ENCODE measurements around the gene IL27RA. TPM values are rescaled to one million over a fixed set of nuclear protein-coding genes. Genes with fewer than 3 reads are reported as not detected.

Gene IL27RA
- total and polyA plus RNA-seq, 7 experiments from 2014 or later = 32.1 to 120 (median 83.2) TPM

DNA sequence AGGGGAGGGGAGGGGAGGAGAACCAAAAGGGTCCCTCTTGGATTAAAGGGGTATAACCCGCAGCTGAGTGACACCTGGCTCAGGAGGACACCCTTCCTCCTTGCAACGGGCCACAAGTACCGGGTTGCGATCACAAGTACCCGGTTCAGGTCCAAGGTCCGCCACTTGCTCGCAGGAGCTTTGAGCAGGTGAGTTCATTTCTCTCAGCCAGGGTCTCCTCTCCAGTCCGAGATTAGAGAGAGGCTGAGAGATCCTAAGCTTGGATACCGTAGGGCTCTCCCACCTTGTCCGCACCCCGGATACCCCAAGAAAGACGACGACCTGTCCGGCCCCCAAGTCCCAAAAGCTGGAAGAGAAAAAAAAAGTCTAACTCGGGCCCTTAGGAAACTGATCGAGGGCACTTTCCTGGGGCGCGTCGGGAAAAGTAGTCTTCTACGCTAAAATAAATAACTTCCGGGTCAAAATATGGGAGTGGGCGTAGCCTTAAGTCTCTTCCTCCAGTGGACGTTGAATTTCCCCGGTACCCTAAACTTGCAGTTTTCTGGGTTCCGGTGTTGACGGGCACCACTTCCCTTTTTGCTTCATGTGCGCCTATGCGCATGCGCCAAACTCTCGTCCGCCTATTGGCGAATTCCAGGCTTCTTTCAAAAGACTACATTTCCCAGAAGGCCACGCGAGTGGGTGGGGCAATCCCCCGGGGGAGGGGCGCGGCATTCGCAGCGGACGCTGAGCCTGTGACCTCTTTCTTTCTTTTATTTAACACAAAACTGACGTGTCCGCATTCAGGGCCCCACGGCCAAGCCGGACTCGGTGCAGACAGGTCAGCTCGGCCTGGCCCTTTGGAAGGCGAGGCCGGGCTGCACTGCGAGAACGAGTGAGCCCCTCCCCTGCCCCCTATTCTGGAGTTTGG lies 49.6 kb downstream of the IL27RA start:
- H3K4me1 Mint-ChIP-seq = peaks cover 0 to 27% (median 17%) of the 10 kb centered on the region in 7 donors
- Histone ChIP-seq H3K4me1 (ENCODE audit: control insufficient read depth in 2 of 2, insufficient read depth in 2 of 2, low read length in 2 of 2) (peaks cover 5 to 15% of the 10 kb centered on the region in 2 donors), H3K9me3 (ENCODE audit: control insufficient read depth in 2 of 3, low read length in 3 of 3) (no peaks in the 10 kb centered on the region), H3K27ac (ENCODE audit: low read depth, low read length) (peak overlapping the region; percentile 80), H3K4me3 (ENCODE audit: low read length) (peak overlapping the region; percentile 86), H3K27me3 (ENCODE audit: control insufficient read depth in 2 of 2, insufficient read depth in 2 of 2, low read length in 2 of 2) (no peaks in the 10 kb centered on the region), H3K36me3 (ENCODE audit: control insufficient read depth in 2 of 3, insufficient read depth in 3 of 3, low read length in 3 of 3) (no peaks in the 10 kb centered on the region)
- POLR2A ChIA-PET = interaction anchor here (0.5 to 3.3 kb wide), 14 partner anchors 9 to 415 kb away, joined by 3 to 24 read pairs (median 4); partner anchors contain the start of genes ASF1B, GIPC1, IL27RA and RFX1
- no peaks in the 10 kb centered on the region for H3K27me3 Mint-ChIP-seq
- peaks cover 0 to 1% (median 0%) of the 10 kb centered on the region in 11 donors for H3K9me3 Mint-ChIP-seq
- no peaks in the 10 kb centered on the region for H3K36me3 Mint-ChIP-seq
- CTCF ChIA-PET = interaction anchor here (0.6 to 2.0 kb wide), 6 partner anchors 8 to 202 kb away, joined by 3 to 6 read pairs (median 5); partner anchors contain the start of gene ASF1B
- peak overlapping the region; percentile 86 to 98 (median 95) for H3K27ac Mint-ChIP-seq
- intact Hi-C loops (cut with micrococcal nuclease) = loop anchor here (1.0 to 10.0 kb wide), 17 partner anchors 8 to 964 kb away; partner anchors contain the start of genes C19orf53 (in 2 of the 2), NACC1 (in 2 of the 2), PRKACA (in 2 of the 2) and RFX1 (in 2 of the 2)
- DNase-seq (peak; percentile 96 to 100 (median 99)), ATAC-seq (peak; percentile 97)
- H3K4me3 Mint-ChIP-seq = peak overlapping the region; percentile 80 to 98 (median 94)

DNA sequence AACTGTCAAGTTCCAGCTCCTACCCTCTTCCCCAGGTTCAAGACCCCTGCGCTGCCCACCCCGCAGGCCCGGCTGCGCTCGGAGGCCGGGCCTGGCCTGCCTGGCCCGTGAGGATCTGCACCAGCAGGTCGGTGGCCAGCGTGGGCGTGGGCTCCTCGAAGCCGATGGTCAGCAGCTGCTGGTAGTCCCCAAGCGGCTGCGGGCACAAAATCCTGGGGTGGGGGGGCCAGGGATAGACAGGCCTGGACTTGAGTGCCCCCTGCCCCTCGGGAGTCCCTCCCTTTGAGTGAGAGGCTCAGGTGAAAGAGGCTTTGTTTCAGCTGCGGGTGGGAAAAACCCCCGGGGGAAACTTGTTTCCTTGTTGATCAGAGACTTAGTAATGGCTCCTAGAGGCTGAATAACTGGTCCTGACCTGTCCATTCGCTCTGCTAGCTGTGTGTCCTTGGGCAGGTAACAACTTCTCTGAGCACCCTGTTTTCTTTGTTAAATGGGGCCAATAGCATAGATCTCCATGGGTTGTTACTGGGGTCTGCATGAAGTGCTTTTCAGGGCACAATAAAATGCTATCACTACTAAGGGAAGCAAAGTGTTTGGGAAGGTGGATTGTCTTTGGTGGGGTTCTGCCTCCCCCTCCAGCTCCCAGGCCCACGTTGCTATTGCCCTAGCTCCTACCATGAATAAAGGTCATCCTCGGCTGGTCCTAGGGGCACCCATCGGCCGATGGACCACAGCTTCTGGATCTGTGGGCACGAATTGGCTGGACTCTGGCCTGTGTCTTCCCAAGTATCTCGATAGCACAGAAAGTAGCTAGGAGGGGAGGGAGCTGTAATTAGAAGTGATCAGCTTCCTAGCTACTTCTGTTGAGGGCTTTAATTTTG lies 50.5 kb downstream of the IL27RA start:
- ATAC-seq = no peak
- intact Hi-C loops (cut with micrococcal nuclease) = loop anchor here (1.0 to 10.0 kb wide), 17 partner anchors 8 to 965 kb away; partner anchors contain the start of genes C19orf53 (in 2 of the 2), NACC1 (in 2 of the 2), PRKACA (in 2 of the 2) and RFX1 (in 2 of the 2)
- H3K27ac Mint-ChIP-seq = peak overlapping the region; percentile 86 to 98 (median 95)
- Histone ChIP-seq H3K4me3 (ENCODE audit: low read length) (peak overlapping the region; percentile 86), H3K27me3 (ENCODE audit: control insufficient read depth in 2 of 2, insufficient read depth in 2 of 2, low read length in 2 of 2) (no peaks in the 10 kb centered on the region), H3K9me3 (ENCODE audit: control insufficient read depth in 2 of 3, low read length in 3 of 3) (no peaks in the 10 kb centered on the region), H3K36me3 (ENCODE audit: control insufficient read depth in 2 of 3, insufficient read depth in 3 of 3, low read length in 3 of 3) (no peaks in the 10 kb centered on the region), H3K4me1 (ENCODE audit: control insufficient read depth in 2 of 2, insufficient read depth in 2 of 2, low read length in 2 of 2) (peaks cover 5 to 15% of the 10 kb centered on the region in 2 donors), H3K27ac (ENCODE audit: low read depth, low read length) (peak overlapping the region; percentile 75)
- H3K36me3 Mint-ChIP-seq = no peaks in the 10 kb centered on the region
- peaks cover 0 to 27% (median 17%) of the 10 kb centered on the region in 7 donors for H3K4me1 Mint-ChIP-seq
- ChIA-PET CTCF (interaction anchor here (0.7 to 2.0 kb wide), 8 partner anchors 8 to 203 kb away, joined by 3 to 6 read pairs (median 4); partner anchors contain the start of gene ASF1B), POLR2A (interaction anchor here (0.5 to 3.3 kb wide), 11 partner anchors 8 to 76 kb away, joined by 3 to 24 read pairs (median 4); partner anchors contain the start of genes ASF1B, IL27RA, RFX1 and SAMD1)
- H3K27me3 Mint-ChIP-seq = no peaks in the 10 kb centered on the region
- peak overlapping the region; percentile 80 to 98 (median 94) for H3K4me3 Mint-ChIP-seq
- H3K9me3 Mint-ChIP-seq = peaks cover 0 to 1% (median 0%) of the 10 kb centered on the region in 11 donors
- peak in 1 of 9 donors; percentile 58 for DNase-seq

DNA sequence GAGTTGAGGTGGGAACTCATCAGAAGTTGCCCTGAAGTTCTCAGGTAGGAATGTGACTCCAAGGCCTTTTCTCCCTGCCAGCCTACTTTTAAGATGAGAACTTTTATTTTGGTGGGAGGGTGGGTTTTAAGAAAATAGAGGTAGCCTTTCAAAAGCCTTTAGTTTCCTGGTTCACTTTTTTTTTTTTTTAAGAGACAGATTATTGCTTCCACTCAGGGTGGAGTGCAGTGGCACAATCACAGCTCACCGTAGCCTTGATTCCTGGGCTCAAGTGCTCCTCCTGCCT lies 51.1 kb downstream of the IL27RA start:
- Mint-ChIP-seq H3K4me1 (peaks cover 0 to 27% (median 17%) of the 10 kb centered on the region in 7 donors), H3K4me3 (peak overlapping the region; percentile 51 to 95 (median 81)), H3K27me3 (no peaks in the 10 kb centered on the region), H3K9me3 (peaks cover 0 to 1% (median 0%) of the 10 kb centered on the region in 11 donors), H3K36me3 (no peaks in the 10 kb centered on the region), H3K27ac (peak overlapping the region in 4 of 9 donors; percentile 59 to 86 (median 68))
- ATAC-seq (no peak), DNase-seq (no peak)
- H3K36me3 ChIP-seq (ENCODE audit: control insufficient read depth in 2 of 3, insufficient read depth in 3 of 3, low read length in 3 of 3) = no peaks in the 10 kb centered on the region
- ChIA-PET POLR2A (interaction anchor here (0.6 to 3.3 kb wide), 4 partner anchors 9 to 53 kb away, joined by 4 to 24 read pairs (median 5); partner anchors contain the start of gene ASF1B), CTCF (interaction anchor here (0.7 to 1.2 kb wide), 3 partner anchors 34 to 57 kb away, joined by 3 to 4 read pairs (median 3); no protein-coding TSS in a partner anchor)
- no peak overlapping the region for H3K27ac ChIP-seq (ENCODE audit: low read depth, low read length)
- H3K4me3 ChIP-seq (ENCODE audit: low read length) = no peak overlapping the region
- intact Hi-C loops (cut with micrococcal nuclease) = loop anchor here (5.0 to 10.0 kb wide), 4 partner anchors 35 to 965 kb away; partner anchors contain the start of genes NACC1 (in 2 of the 2), TRMT1 (in 2 of the 2), ADGRL1 (in 1 of the 2) and C19orf53 (in 1 of the 2)
- peaks cover 5 to 15% of the 10 kb centered on the region in 2 donors for H3K4me1 ChIP-seq (ENCODE audit: control insufficient read depth in 2 of 2, insufficient read depth in 2 of 2, low read length in 2 of 2)
- no peaks in the 10 kb centered on the region for H3K27me3 ChIP-seq (ENCODE audit: control insufficient read depth in 2 of 2, insufficient read depth in 2 of 2, low read length in 2 of 2)
- H3K9me3 ChIP-seq (ENCODE audit: control insufficient read depth in 2 of 3, low read length in 3 of 3) = no peaks in the 10 kb centered on the region

DNA sequence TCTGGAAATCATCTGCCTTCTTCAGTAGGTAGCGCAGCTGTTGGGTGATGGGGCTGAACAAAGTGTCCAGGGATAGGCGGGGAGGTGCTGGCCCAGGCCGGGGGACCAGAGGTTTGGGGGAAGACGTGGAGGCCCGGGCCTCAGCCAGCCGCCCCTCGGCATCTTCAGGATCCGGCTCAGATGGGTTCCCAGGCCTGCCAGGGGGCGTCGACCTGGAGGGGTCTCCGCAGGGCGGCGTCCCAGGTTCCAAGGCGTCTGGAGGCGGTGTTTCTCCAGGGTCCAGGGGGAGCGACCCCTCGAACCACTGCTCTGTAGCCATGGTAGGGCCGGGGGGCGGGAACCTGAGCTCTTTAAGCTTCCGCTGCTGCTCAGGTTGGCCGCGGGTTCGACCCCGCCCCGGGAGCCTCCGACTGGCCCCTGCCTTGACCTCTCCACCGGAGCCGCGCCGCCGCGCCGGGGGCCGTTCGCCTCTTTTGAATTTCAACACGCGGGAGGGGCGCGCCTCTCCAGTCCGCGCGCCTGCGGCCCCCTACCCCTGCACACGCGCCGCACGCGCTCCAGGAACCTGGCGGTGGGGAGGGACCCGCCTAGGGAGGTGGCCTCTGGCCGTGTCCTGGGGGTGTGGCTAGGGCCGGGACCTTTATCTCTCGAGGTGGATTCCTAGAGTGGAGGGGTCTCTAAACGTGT lies 53.9 kb downstream of the IL27RA start, which contains the start of gene C19orf67:
TSS of gene C19orf67 (minus strand) at position 475 of the 687 bp plus-strand sequence. CDS start at position 319, 156 bp downstream.
- H3K4me1 Mint-ChIP-seq = peaks cover 6 to 27% (median 20%) of the 10 kb centered on the region in 7 donors
- peak within 1 kb of the TSS in 3 of 9 donors; percentile 21 to 30 (median 23) for H3K27ac Mint-ChIP-seq
- Histone ChIP-seq H3K36me3 (ENCODE audit: control insufficient read depth in 2 of 3, insufficient read depth in 3 of 3, low read length in 3 of 3) (peaks cover 0 to 11% (median 0%) of the 10 kb centered on the region in 3 experiments), H3K4me1 (ENCODE audit: control insufficient read depth in 2 of 2, insufficient read depth in 2 of 2, low read length in 2 of 2) (peaks cover 5 to 17% of the 10 kb centered on the region in 2 donors), H3K27me3 (ENCODE audit: control insufficient read depth in 2 of 2, insufficient read depth in 2 of 2, low read length in 2 of 2) (no peaks in the 10 kb centered on the region), H3K27ac (ENCODE audit: low read depth, low read length) (no peak within 1 kb of the TSS), H3K9me3 (ENCODE audit: control insufficient read depth in 2 of 3, low read length in 3 of 3) (no peaks in the 10 kb centered on the region), H3K4me3 (ENCODE audit: low read length) (no peak within 1 kb of the TSS)
- no peaks in the 10 kb centered on the region for H3K27me3 Mint-ChIP-seq
- H3K9me3 Mint-ChIP-seq = peaks cover 0 to 2% (median 0%) of the 10 kb centered on the region in 11 donors
- ChIA-PET CTCF (interaction anchor here (0.6 kb wide), 1 partner anchor 40 kb away, joined by 5 read pairs; no protein-coding TSS in a partner anchor), POLR2A (interaction anchor here (1.0 kb wide), 1 partner anchor 330 kb away, joined by 3 read pairs; no protein-coding TSS in a partner anchor)
- H3K4me3 Mint-ChIP-seq = peak within 1 kb of the TSS in 1 of 10 donors; percentile 58
- DNase-seq (no peak), ATAC-seq (no peak)
- peaks cover 3 to 9% (median 4%) of the 10 kb centered on the region in 5 donors for H3K36me3 Mint-ChIP-seq
- intact Hi-C loops (cut with micrococcal nuclease) = loop anchor here in 1 of 2 donors (10.0 kb wide), 1 partner anchor 311 kb away; the partner anchor contains the start of gene C19orf53

DNA sequence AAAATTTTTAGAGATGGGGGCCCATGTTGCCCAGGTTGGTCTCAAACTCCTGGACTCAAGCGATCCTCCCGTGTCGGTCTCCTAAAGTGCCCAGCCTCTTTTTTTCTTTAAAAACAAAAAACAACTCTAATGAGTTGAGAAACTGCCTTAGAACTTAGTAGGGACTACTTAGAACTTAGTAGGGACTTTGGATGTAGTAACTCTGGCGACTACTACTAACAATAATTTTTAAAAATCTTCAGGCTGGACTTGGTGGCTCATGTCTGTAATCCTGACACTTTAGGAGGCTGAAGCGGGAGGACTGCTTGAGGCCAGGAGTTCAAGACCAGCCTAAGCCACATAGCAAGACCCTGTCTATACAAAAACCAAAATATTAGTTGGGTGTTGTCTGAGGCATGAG lies 54.5 kb downstream of the IL27RA start:
- no peak for DNase-seq

More for the DNA sequence above, 54.5 kb downstream of the IL27RA start:
- Histone ChIP-seq H3K4me1 (ENCODE audit: control insufficient read depth in 2 of 2, insufficient read depth in 2 of 2, low read length in 2 of 2) (peaks cover 0 to 11% of the 10 kb centered on the region in 2 donors), H3K9me3 (ENCODE audit: control insufficient read depth in 2 of 3, low read length in 3 of 3) (no peaks in the 10 kb centered on the region), H3K27me3 (ENCODE audit: control insufficient read depth in 2 of 2, insufficient read depth in 2 of 2, low read length in 2 of 2) (no peaks in the 10 kb centered on the region), H3K4me3 (ENCODE audit: low read length) (no peak overlapping the region), H3K27ac (ENCODE audit: low read depth, low read length) (no peak overlapping the region), H3K36me3 (ENCODE audit: control insufficient read depth in 2 of 3, insufficient read depth in 3 of 3, low read length in 3 of 3) (peaks cover 0 to 11% (median 0%) of the 10 kb centered on the region in 3 experiments)
- Mint-ChIP-seq H3K27me3 (no peaks in the 10 kb centered on the region), H3K4me1 (peaks cover 5 to 20% (median 16%) of the 10 kb centered on the region in 7 donors), H3K9me3 (peaks cover 0 to 3% (median 0%) of the 10 kb centered on the region in 11 donors), H3K4me3 (no peak overlapping the region), H3K27ac (no peak overlapping the region), H3K36me3 (peaks cover 3 to 9% (median 4%) of the 10 kb centered on the region in 5 donors)
- ChIA-PET POLR2A (no interaction called here), CTCF (interaction anchor here (0.6 kb wide), 1 partner anchor 302 kb away, joined by 3 read pairs; no protein-coding TSS in a partner anchor)
- no peak for ATAC-seq
- intact Hi-C loops (cut with micrococcal nuclease) = loop anchor here in 1 of 2 donors (10.0 kb wide), 1 partner anchor 311 kb away; the partner anchor contains the start of gene C19orf53

Measured in naive thymus-derived CD4-positive, alpha-beta T cell (primary cell).